Inflammatory macrophage treated with lipopolysaccharide for 4 hours (primary cell): Measurements from ENCODE around the gene CLEC18C.
"Not testable (repeated sequence)": the region's sequence is repeated elsewhere in the genome, so short reads cannot be mapped to it uniquely, and the experiment has no call there.

ENCODE experiments used
- DNase-seq: peaks from one replicate; pipeline ENCODE4 v3.0.0-alpha.2; 2020

The CLEC18C gene

GRCh38 chr16:70173212-70173837 is at the start of gene CLEC18C:
TSS of gene CLEC18C (plus strand) at chr16:70173787. CDS start at chr16:70174279, 492 bp downstream.
- DNase-seq: not testable (repeated sequence)

- DNase-seq: not testable (repeated sequence)
Observed at GRCh38 chr16:70123822-70124221, 49.8 kb upstream of the CLEC18C start.

GRCh38 chr16:70126226-70126625 is 47.4 kb upstream of the CLEC18C start:
- not testable (repeated sequence) for DNase-seq

- DNase-seq: not testable (repeated sequence)
Observed at GRCh38 chr16:70127706-70128105, 45.9 kb upstream of the CLEC18C start.

- DNase-seq: not testable (repeated sequence)
Observed at GRCh38 chr16:70128844-70129243, 44.7 kb upstream of the CLEC18C start.

- DNase-seq: not testable (repeated sequence)
Observed at GRCh38 chr16:70135796-70136195, 37.8 kb upstream of the CLEC18C start.

- DNase-seq: not testable (repeated sequence)
Observed at GRCh38 chr16:70136595-70136994, 37.0 kb upstream of the CLEC18C start.

- not testable (repeated sequence) for DNase-seq
Observed at GRCh38 chr16:70142739-70143138, 30.8 kb upstream of the CLEC18C start.

- not testable (repeated sequence) for DNase-seq
Observed at GRCh38 chr16:70143231-70143895, 30.2 kb upstream of the CLEC18C start.

GRCh38 chr16:70147853-70148252 is 25.7 kb upstream of the CLEC18C start:
- DNase-seq: not testable (repeated sequence)

- DNase-seq: not testable (repeated sequence)
Observed at GRCh38 chr16:70148453-70148852, 25.1 kb upstream of the CLEC18C start.

GRCh38 chr16:70149296-70149695 is 24.3 kb upstream of the CLEC18C start:
- DNase-seq: not testable (repeated sequence)

GRCh38 chr16:70151391-70151790 is 22.2 kb upstream of the CLEC18C start:
- no peak for DNase-seq

- no peak for DNase-seq
Observed at GRCh38 chr16:70151941-70152509, 21.6 kb upstream of the CLEC18C start.

- no peak for DNase-seq
Observed at GRCh38 chr16:70152578-70153302, 20.8 kb upstream of the CLEC18C start.

- not testable (repeated sequence) for DNase-seq
Observed at GRCh38 chr16:70154736-70155135, 18.9 kb upstream of the CLEC18C start.

- DNase-seq: no peak
Observed at GRCh38 chr16:70156207-70156978, 17.2 kb upstream of the CLEC18C start.

- no peak for DNase-seq
Observed at GRCh38 chr16:70157105-70157476, 16.5 kb upstream of the CLEC18C start.

GRCh38 chr16:70157477-70158260 is 15.9 kb upstream of the CLEC18C start:
- DNase-seq: no peak

GRCh38 chr16:70158261-70158939 is 15.2 kb upstream of the CLEC18C start:
- DNase-seq: no peak
